ENCODE data around the gene NYAP2.
A peak's percentile ranks its signal among the peaks of the same experiment; 100 is the strongest.

The NYAP2 gene

DNA sequence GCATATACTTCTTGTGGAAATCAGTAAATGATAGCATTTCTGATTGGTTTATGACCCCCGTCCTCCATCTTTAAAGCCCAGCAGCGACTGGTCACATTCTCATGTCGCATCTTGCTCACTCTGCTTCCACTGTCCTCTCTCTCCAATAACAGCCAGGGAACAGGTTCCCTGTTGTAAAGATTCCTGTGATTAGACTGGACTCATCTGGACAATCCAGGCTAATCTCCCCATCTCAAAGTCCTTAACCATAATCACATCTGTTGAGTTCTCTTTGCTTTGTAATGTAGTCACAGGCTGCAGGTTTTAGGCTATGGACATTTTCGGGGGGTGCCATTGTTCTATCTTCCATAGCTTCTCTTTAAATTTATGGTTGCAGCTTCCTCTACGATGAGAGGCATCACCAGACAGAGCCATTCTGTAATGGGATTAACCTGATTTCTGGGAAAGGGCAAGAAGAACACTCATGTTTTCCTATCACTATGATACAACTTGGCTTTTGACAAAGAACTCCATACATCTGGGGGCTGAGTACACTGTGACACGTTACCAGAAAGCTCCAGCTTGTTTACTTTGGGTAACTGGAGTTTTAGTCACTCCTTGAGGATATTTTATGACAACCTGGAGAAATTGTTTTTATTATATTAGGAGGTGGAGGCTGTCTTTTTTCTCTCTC, 159.0 kb downstream of the NYAP2 start:
- no peak overlapping the region for H3K4me3 ChIP-seq (ENCODE audit: low read length)
- H3K36me3 ChIP-seq (ENCODE audit: control insufficient read depth, insufficient read depth, low read length, severe bottlenecking) = no peaks in the 10 kb centered on the region
- no peak for DNase-seq (ENCODE audit: low read depth)
- H3K27me3 ChIP-seq (replicated peaks; ENCODE audit: control insufficient read depth, insufficient read depth, low read length) = peaks cover 5% of the 10 kb centered on the region
- no peak overlapping the region for H3K9ac ChIP-seq (ENCODE audit: low read length)
- no peaks in the 10 kb centered on the region for H3K4me1 ChIP-seq (ENCODE audit: control insufficient read depth, insufficient read depth, low read length)
- H3K9me3 ChIP-seq (ENCODE audit: control insufficient read depth, low read length) = no peaks in the 10 kb centered on the region

DNA sequence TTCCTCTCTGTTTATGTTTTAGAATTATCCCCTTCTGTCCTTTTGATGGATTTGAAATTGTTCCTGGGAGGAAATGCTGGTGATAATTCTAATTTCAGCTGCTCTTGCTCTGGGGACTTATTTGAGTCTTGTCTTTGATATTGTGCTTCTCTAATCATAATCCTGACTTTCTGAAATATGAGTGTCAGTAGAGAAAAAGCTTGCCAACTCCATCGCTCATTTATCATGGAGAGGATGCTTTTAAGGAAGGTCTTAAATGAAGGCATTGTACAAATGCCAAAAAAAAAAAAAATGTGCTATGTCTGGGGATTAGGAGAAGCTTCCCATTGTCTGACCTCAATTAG, 159.5 kb downstream of the NYAP2 start:
- H3K4me1 ChIP-seq (ENCODE audit: control insufficient read depth, insufficient read depth, low read length) = no peaks in the 10 kb centered on the region
- no peak for DNase-seq (ENCODE audit: low read depth)
- no peaks in the 10 kb centered on the region for H3K36me3 ChIP-seq (ENCODE audit: control insufficient read depth, insufficient read depth, low read length, severe bottlenecking)
- peaks cover 5% of the 10 kb centered on the region for H3K27me3 ChIP-seq (replicated peaks; ENCODE audit: control insufficient read depth, insufficient read depth, low read length)
- H3K4me3 ChIP-seq (ENCODE audit: low read length) = no peak overlapping the region
- H3K9me3 ChIP-seq (ENCODE audit: control insufficient read depth, low read length) = no peaks in the 10 kb centered on the region
- no peak overlapping the region for H3K9ac ChIP-seq (ENCODE audit: low read length)

DNA sequence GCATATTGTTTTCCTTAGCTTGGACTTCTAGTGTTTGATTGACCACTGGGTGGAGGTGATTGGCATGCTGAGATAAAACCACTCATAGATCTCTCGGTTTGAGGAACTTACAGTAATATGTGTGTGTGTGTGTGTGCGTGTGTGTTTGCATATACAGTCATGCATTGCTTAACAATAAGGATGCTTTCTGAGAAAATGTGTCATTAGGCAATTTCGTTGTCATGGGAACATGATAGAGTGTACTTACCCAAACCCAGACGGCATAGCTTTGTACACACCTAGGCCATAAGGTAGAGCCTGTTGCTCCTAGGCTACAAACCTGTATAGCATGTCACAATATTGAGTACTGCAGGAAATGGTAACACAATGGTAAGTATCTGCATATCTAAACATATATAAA, 167.3 kb downstream of the NYAP2 start:
- DNase-seq (ENCODE audit: low read depth) = peak; percentile 16
- H3K4me1 ChIP-seq (ENCODE audit: control insufficient read depth, insufficient read depth, low read length) = no peaks in the 10 kb centered on the region
- H3K9ac ChIP-seq (ENCODE audit: low read length) = no peak overlapping the region
- peaks cover 6% of the 10 kb centered on the region for H3K9me3 ChIP-seq (ENCODE audit: control insufficient read depth, low read length)
- no peak overlapping the region for H3K4me3 ChIP-seq (ENCODE audit: low read length)
- no peaks in the 10 kb centered on the region for H3K36me3 ChIP-seq (ENCODE audit: control insufficient read depth, insufficient read depth, low read length, severe bottlenecking)
- H3K27me3 ChIP-seq (replicated peaks; ENCODE audit: control insufficient read depth, insufficient read depth, low read length) = no peaks in the 10 kb centered on the region

DNA sequence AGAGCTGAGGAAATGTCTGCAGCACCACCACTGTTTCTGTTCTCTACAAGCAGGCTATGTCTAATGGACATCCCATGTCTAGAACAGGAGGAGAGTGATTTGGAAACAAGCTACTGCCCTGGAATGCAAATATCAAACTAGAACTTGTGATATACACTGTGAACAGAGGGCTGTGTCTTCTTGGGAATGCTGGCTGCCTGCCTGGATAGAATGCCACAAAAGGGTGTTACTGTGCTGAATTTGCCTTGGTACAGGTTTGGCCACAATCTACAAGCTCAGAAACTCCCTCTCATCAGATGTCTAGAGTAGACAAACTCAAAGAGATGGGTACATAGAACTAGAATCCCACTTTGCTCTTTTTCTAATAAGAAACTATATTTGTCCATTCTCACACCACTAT, 170.5 kb downstream of the NYAP2 start:
- no peaks in the 10 kb centered on the region for H3K36me3 ChIP-seq (ENCODE audit: control insufficient read depth, insufficient read depth, low read length, severe bottlenecking)
- no peaks in the 10 kb centered on the region for H3K27me3 ChIP-seq (replicated peaks; ENCODE audit: control insufficient read depth, insufficient read depth, low read length)
- no peaks in the 10 kb centered on the region for H3K4me1 ChIP-seq (ENCODE audit: control insufficient read depth, insufficient read depth, low read length)
- no peak overlapping the region for H3K9ac ChIP-seq (ENCODE audit: low read length)
- peaks cover 8% of the 10 kb centered on the region for H3K9me3 ChIP-seq (ENCODE audit: control insufficient read depth, low read length)
- DNase-seq (ENCODE audit: low read depth) = peak; percentile 5
- H3K4me3 ChIP-seq (ENCODE audit: low read length) = no peak overlapping the region

DNA sequence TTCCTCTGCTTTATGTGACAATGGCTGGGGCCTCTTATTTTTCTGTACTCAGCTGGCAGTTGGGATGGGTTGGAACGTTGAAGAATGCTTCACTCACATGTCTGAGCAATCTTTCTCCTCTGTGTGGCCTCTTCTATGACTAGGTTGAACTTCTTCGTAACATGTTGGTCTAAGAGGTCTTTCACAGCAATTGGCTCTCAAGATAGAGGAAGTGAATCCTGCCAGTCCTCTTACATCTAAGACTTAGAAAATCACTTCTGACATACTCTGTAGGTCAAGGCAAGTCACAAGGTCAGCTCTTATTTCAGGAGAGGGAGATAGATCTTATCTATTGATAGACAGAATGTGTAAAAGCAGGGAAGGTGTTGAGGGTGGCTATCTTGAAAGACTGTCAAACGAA, 174.1 kb downstream of the NYAP2 start:
- no peaks in the 10 kb centered on the region for H3K4me1 ChIP-seq (ENCODE audit: control insufficient read depth, insufficient read depth, low read length)
- no peaks in the 10 kb centered on the region for H3K27me3 ChIP-seq (replicated peaks; ENCODE audit: control insufficient read depth, insufficient read depth, low read length)
- no peak overlapping the region for H3K9ac ChIP-seq (ENCODE audit: low read length)
- H3K36me3 ChIP-seq (ENCODE audit: control insufficient read depth, insufficient read depth, low read length, severe bottlenecking) = no peaks in the 10 kb centered on the region
- peaks cover 13% of the 10 kb centered on the region for H3K9me3 ChIP-seq (ENCODE audit: control insufficient read depth, low read length)
- no peak for DNase-seq (ENCODE audit: low read depth)
- no peak overlapping the region for H3K4me3 ChIP-seq (ENCODE audit: low read length)

DNA sequence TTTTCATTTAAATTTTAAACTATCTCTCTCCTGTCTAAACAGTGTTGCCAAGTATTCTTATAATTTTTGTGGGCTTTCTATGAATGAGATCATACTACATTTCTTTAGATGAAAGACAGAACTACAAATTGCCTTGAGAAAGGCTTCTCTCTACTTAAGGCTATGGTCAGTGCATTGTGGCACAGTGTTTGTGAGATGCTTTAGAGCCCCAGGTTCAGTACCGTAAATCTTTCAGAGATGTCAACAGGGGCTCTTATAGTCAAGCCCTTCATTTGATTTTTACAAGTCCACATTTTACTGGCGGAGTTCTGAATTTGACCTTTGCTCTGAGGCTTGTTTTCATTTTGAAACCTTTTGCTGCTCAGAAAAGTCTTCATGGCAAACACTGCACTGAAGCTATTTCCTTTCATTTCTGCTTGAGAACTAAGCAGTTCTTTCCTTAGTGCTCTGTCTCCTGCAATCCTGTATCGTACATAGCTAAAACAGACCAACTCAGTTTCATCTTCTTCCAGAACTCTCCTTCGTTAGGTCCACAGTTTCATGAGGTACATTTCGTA, 175.2 kb downstream of the NYAP2 start:
- no peaks in the 10 kb centered on the region for H3K4me1 ChIP-seq (ENCODE audit: control insufficient read depth, insufficient read depth, low read length)
- no peak for DNase-seq (ENCODE audit: low read depth)
- no peak overlapping the region for H3K4me3 ChIP-seq (ENCODE audit: low read length)
- H3K9ac ChIP-seq (ENCODE audit: low read length) = no peak overlapping the region
- no peaks in the 10 kb centered on the region for H3K27me3 ChIP-seq (replicated peaks; ENCODE audit: control insufficient read depth, insufficient read depth, low read length)
- peaks cover 13% of the 10 kb centered on the region for H3K9me3 ChIP-seq (ENCODE audit: control insufficient read depth, low read length)
- no peaks in the 10 kb centered on the region for H3K36me3 ChIP-seq (ENCODE audit: control insufficient read depth, insufficient read depth, low read length, severe bottlenecking)

DNA sequence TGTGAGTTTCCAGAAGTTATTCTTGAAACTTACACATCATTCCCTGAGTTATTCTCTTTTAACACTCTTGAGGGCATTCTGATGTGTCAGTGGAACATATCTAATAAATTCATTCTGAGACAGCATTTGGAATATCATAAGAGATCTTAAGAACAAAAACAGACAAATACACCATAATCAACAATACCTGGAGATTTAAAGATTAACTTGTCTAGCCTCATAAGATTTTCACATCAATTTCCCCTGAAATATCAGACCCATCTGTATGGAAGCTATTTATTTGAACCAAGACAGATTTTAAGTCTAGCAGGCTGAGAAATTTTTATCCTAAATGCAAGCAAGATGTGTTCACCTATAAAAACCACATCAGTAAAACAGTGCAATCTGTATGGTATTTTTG, 181.6 kb downstream of the NYAP2 start:
- H3K9me3 ChIP-seq (ENCODE audit: control insufficient read depth, low read length) = no peaks in the 10 kb centered on the region
- H3K27me3 ChIP-seq (replicated peaks; ENCODE audit: control insufficient read depth, insufficient read depth, low read length) = no peaks in the 10 kb centered on the region
- H3K36me3 ChIP-seq (ENCODE audit: control insufficient read depth, insufficient read depth, low read length, severe bottlenecking) = no peaks in the 10 kb centered on the region
- H3K9ac ChIP-seq (ENCODE audit: low read length) = no peak overlapping the region
- H3K4me3 ChIP-seq (ENCODE audit: low read length) = no peak overlapping the region
- no peaks in the 10 kb centered on the region for H3K4me1 ChIP-seq (ENCODE audit: control insufficient read depth, insufficient read depth, low read length)
- DNase-seq (ENCODE audit: low read depth) = no peak

DNA sequence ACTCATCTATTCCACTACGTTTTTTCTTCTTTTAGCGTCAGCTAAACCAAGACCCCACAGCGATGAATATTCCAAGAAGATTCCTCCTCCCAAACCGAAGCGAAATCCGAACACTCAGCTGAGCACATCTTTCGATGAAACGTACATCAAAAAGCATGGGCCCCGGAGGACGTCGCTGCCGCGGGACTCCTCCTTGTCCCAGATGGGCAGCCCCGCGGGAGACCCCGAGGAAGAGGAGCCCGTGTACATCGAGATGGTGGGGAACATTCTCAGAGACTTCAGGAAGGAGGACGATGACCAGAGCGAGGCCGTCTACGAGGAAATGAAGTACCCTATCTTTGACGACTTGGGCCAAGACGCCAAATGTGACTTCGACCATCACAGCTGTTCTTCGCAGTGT, 182.4 kb downstream of the NYAP2 start:
- DNase-seq (ENCODE audit: low read depth) = no peak
- H3K9ac ChIP-seq (ENCODE audit: low read length) = no peak overlapping the region
- H3K27me3 ChIP-seq (replicated peaks; ENCODE audit: control insufficient read depth, insufficient read depth, low read length) = no peaks in the 10 kb centered on the region
- H3K36me3 ChIP-seq (ENCODE audit: control insufficient read depth, insufficient read depth, low read length, severe bottlenecking) = no peaks in the 10 kb centered on the region
- no peaks in the 10 kb centered on the region for H3K9me3 ChIP-seq (ENCODE audit: control insufficient read depth, low read length)
- no peaks in the 10 kb centered on the region for H3K4me1 ChIP-seq (ENCODE audit: control insufficient read depth, insufficient read depth, low read length)
- no peak overlapping the region for H3K4me3 ChIP-seq (ENCODE audit: low read length)

DNA sequence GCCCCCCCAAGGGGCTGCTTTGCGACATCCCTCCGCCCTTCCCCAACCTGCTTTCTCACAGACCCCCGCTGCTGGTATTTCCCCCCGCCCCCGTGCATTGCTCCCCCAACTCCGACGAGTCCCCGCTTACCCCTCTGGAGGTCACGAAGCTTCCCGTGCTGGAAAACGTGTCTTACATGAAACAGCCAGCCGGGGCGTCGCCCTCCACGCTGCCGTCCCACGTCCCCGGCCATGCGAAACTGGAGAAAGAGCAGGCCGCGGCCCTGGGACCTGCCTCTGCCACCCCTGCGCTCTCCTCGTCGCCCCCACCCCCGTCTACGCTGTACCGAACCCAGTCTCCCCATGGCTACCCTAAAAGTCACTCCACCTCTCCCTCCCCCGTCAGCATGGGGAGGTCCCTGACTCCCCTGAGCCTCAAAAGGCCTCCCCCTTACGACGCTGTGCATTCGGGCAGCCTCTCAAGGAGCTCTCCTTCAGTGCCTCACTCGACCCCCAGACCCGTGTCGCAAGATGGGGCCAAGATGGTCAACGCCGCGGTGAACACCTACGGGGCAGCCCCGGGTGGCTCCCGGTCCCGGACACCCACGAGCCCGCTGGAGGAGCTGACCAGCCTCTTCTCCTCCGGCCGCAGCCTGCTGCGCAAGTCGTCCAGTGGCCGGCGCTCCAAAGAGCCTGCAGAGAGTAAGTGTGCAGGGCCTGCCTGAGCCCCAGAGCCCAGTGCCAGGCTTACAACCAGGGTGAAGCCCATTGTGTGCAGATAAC, 183.0 kb downstream of the NYAP2 start:
- H3K4me1 ChIP-seq (ENCODE audit: control insufficient read depth, insufficient read depth, low read length) = no peaks in the 10 kb centered on the region
- no peaks in the 10 kb centered on the region for H3K27me3 ChIP-seq (replicated peaks; ENCODE audit: control insufficient read depth, insufficient read depth, low read length)
- no peak overlapping the region for H3K9ac ChIP-seq (ENCODE audit: low read length)
- H3K9me3 ChIP-seq (ENCODE audit: control insufficient read depth, low read length) = no peaks in the 10 kb centered on the region
- no peaks in the 10 kb centered on the region for H3K36me3 ChIP-seq (ENCODE audit: control insufficient read depth, insufficient read depth, low read length, severe bottlenecking)
- H3K4me3 ChIP-seq (ENCODE audit: low read length) = no peak overlapping the region
- no peak for DNase-seq (ENCODE audit: low read depth)

DNA sequence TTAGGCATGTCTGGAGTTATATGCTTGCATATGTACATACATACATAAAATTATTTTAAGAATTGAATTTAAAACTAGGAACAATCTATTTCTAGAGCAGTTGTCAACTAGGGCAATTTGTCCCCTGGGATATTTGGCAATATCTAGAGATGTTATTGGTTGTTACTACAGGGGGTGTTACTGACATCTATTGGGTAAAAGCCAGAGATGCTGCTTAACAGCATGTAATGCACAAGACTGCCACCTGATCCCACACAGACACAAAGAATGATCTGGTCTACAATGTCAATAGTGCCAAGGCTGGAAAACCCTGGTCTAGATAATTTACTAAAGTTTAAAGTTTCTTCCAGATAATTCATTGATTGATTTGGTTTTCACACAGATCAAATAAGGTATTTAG, 185.3 kb downstream of the NYAP2 start:
- Histone ChIP-seq H3K4me1 (ENCODE audit: control insufficient read depth, insufficient read depth, low read length) (no peaks in the 10 kb centered on the region), H3K27me3 (replicated peaks; ENCODE audit: control insufficient read depth, insufficient read depth, low read length) (no peaks in the 10 kb centered on the region), H3K9ac (ENCODE audit: low read length) (no peak overlapping the region), H3K9me3 (ENCODE audit: control insufficient read depth, low read length) (no peaks in the 10 kb centered on the region), H3K36me3 (ENCODE audit: control insufficient read depth, insufficient read depth, low read length, severe bottlenecking) (no peaks in the 10 kb centered on the region), H3K4me3 (ENCODE audit: low read length) (no peak overlapping the region)
- DNase-seq (ENCODE audit: low read depth) = no peak

DNA sequence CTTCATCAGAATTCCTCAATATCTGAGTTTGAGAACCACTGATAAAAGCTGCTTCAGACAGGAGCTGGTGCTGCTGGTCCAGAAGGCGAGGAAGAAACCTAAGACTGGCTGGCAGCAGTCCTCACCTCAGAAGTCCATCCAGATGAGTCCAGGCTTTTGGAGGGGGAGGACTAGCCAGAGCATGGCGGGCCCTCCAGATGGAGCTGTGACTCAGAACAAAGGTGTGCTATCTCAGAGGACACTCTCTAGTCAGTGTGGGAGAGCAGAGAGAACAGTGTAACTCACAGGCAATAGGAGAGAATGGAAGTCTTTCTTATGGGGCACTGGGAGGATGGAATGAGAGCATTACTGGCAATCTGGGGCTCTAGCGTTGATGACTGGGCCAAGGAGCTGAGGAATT, 191.4 kb downstream of the NYAP2 start:
- no peak overlapping the region for H3K4me3 ChIP-seq (ENCODE audit: low read length)
- H3K9ac ChIP-seq (ENCODE audit: low read length) = no peak overlapping the region

More for the DNA sequence above, 191.4 kb downstream of the NYAP2 start:
- no peak for DNase-seq (ENCODE audit: low read depth)
- H3K36me3 ChIP-seq (ENCODE audit: control insufficient read depth, insufficient read depth, low read length, severe bottlenecking) = no peaks in the 10 kb centered on the region
- no peaks in the 10 kb centered on the region for H3K27me3 ChIP-seq (replicated peaks; ENCODE audit: control insufficient read depth, insufficient read depth, low read length)
- H3K9me3 ChIP-seq (ENCODE audit: control insufficient read depth, low read length) = no peaks in the 10 kb centered on the region
- H3K4me1 ChIP-seq (ENCODE audit: control insufficient read depth, insufficient read depth, low read length) = no peaks in the 10 kb centered on the region
